Measurements from ENCODE around the gene TERT. TPM values are rescaled to one million over a fixed set of nuclear protein-coding genes. Genes with fewer than 3 reads are reported as not detected.
"Not testable (repeated sequence)": the region's sequence is repeated elsewhere in the genome, so short reads cannot be mapped to it uniquely, and the experiment has no call there.

Gene TERT
- total RNA-seq, 3 donors from 2014 or later = 2.1 to 5.0 (median 2.8) TPM

GRCh38 chr5:1332461-1333001 is 37.7 kb upstream of the TERT start:
- peaks cover 14% of the 10 kb centered on the region for H3K36me3 ChIP-seq (ENCODE audit: low read depth)
- H3K9me3 ChIP-seq = no peaks in the 10 kb centered on the region
- TF ChIP-seq CTCF (IDR thresholded peaks at IDR 0.05) = no peak
- H3K4me1 ChIP-seq (ENCODE audit: low read depth) = peaks cover 7% of the 10 kb centered on the region
- intact Hi-C loops (cut with DNase I, micrococcal nuclease) = no loop called here
- ATAC-seq = no peak
- no peak overlapping the region for H3K4me3 ChIP-seq
- peak in 1 of 3 donors; percentile 15 for DNase-seq

- Histone ChIP-seq H3K4me1 (ENCODE audit: low read depth) (peaks cover 7% of the 10 kb centered on the region), H3K36me3 (ENCODE audit: low read depth) (peaks cover 13% of the 10 kb centered on the region), H3K4me3 (no peak overlapping the region), H3K9me3 (no peaks in the 10 kb centered on the region)
- ATAC-seq (no peak), DNase-seq (no peak)
- TF ChIP-seq CTCF (IDR thresholded peaks at IDR 0.05) = no peak
- intact Hi-C loops (cut with DNase I, micrococcal nuclease) = no loop called here
Measured at GRCh38 chr5:1331861-1332405, 37.1 kb upstream of the TERT start.

- Histone ChIP-seq H3K36me3 (ENCODE audit: low read depth) (peaks cover 7% of the 10 kb centered on the region), H3K4me3 (no peak overlapping the region), H3K9me3 (no peaks in the 10 kb centered on the region), H3K4me1 (ENCODE audit: low read depth) (peaks cover 7% of the 10 kb centered on the region)
- peak; percentile 29 for ATAC-seq
- peak in 2 of 3 donors; percentile 33 to 34 for DNase-seq
- no peak for TF ChIP-seq CTCF (IDR thresholded peaks at IDR 0.05)
- intact Hi-C loops (cut with DNase I, micrococcal nuclease) = no loop called here
Measured at GRCh38 chr5:1330847-1331831, 36.3 kb upstream of the TERT start.

GRCh38 chr5:1330146-1330846 is 35.4 kb upstream of the TERT start:
- peak; percentile 52 to 67 (median 62) for DNase-seq
- Histone ChIP-seq H3K9me3 (no peaks in the 10 kb centered on the region), H3K4me3 (no peak overlapping the region), H3K36me3 (ENCODE audit: low read depth) (peaks cover 7% of the 10 kb centered on the region), H3K4me1 (ENCODE audit: low read depth) (peaks cover 7% of the 10 kb centered on the region)
- no peak for TF ChIP-seq CTCF (IDR thresholded peaks at IDR 0.05)
- intact Hi-C loops (cut with DNase I, micrococcal nuclease) = no loop called here
- ATAC-seq = peak; percentile 74

GRCh38 chr5:1329111-1329579 is 34.3 kb upstream of the TERT start:
- no peak for TF ChIP-seq CTCF (IDR thresholded peaks at IDR 0.05)
- DNase-seq = peak in 1 of 3 donors; percentile 19
- Histone ChIP-seq H3K9me3 (no peaks in the 10 kb centered on the region), H3K4me1 (ENCODE audit: low read depth) (peaks cover 7% of the 10 kb centered on the region), H3K36me3 (ENCODE audit: low read depth) (peaks cover 7% of the 10 kb centered on the region), H3K4me3 (no peak overlapping the region)
- no peak for ATAC-seq
- intact Hi-C loops (cut with DNase I, micrococcal nuclease) = no loop called here

- not testable (repeated sequence) for H3K4me3 ChIP-seq
Measured at GRCh38 chr5:1328237-1329110, 33.6 kb upstream of the TERT start.

GRCh38 chr5:1326901-1327756 is 32.3 kb upstream of the TERT start:
- intact Hi-C loops (cut with DNase I, micrococcal nuclease); H3K4me1 ChIP-seq (ENCODE audit: low read depth); H3K36me3 ChIP-seq (ENCODE audit: low read depth); H3K4me3 ChIP-seq; DNase-seq; H3K9me3 ChIP-seq; ATAC-seq: not testable (repeated sequence)

More at GRCh38 chr5:1328237-1329110, 33.6 kb upstream of the TERT start:
- ATAC-seq; H3K9me3 ChIP-seq; H3K4me1 ChIP-seq (ENCODE audit: low read depth); DNase-seq; H3K36me3 ChIP-seq (ENCODE audit: low read depth); intact Hi-C loops (cut with DNase I, micrococcal nuclease): not testable (repeated sequence)

All from mucosa of descending colon (tissue), 3 donors.